ENCODE results near the gene SELENOM. TPM values are rescaled to one million over a fixed set of nuclear protein-coding genes. Genes with fewer than 3 reads are reported as not detected.

SELENOM gene
- total and polyA plus RNA-seq, 7 experiments from 2014 or later: 9.1 to 175 (median 69.9) TPM

DNA sequence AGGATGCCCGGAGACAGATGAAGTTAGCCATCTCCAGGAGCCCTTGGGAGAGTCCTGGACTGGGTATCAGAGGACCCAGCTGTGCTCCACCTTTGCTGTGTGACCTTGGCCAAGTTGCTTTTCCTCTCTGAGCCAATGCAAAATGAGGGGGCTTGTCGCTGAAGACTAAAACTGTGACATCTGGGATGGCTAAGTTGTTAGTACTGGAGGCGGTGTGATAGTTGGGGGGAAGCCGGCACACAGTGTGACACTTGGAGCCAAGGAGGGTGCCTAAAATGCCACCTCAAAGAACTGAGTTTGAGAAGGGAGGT is 15.9 kb upstream of the SELENOM start:
- intact Hi-C loops (cut with micrococcal nuclease): no loop called here
- Histone ChIP-seq H3K4me3 (ENCODE audit: low read length) (no peak overlapping the region), H3K36me3 (ENCODE audit: control insufficient read depth in 2 of 3, insufficient read depth in 3 of 3, low read length in 3 of 3) (no peaks in the 10 kb centered on the region), H3K27ac (ENCODE audit: low read depth, low read length) (no peak overlapping the region), H3K27me3 (ENCODE audit: control insufficient read depth in 2 of 2, insufficient read depth in 2 of 2, low read length in 2 of 2) (no peaks in the 10 kb centered on the region), H3K9me3 (ENCODE audit: control insufficient read depth in 2 of 3, low read length in 3 of 3) (no peaks in the 10 kb centered on the region), H3K4me1 (ENCODE audit: control insufficient read depth in 2 of 2, insufficient read depth in 2 of 2, low read length in 2 of 2) (no peaks in the 10 kb centered on the region)
- H3K36me3 Mint-ChIP-seq: no peaks in the 10 kb centered on the region
- peaks cover 0 to 4% (median 0%) of the 10 kb centered on the region in 7 donors for H3K4me1 Mint-ChIP-seq
- no peak overlapping the region for H3K27ac Mint-ChIP-seq
- no peak overlapping the region for H3K4me3 Mint-ChIP-seq
- no peak for DNase-seq
- no peak for ATAC-seq
- ChIA-PET CTCF (no interaction called here), POLR2A (no interaction called here)
- H3K9me3 Mint-ChIP-seq: peaks cover 0 to 1% (median 0%) of the 10 kb centered on the region in 11 donors
- H3K27me3 Mint-ChIP-seq: peaks cover 0 to 5% (median 0%) of the 10 kb centered on the region in 5 donors

DNA sequence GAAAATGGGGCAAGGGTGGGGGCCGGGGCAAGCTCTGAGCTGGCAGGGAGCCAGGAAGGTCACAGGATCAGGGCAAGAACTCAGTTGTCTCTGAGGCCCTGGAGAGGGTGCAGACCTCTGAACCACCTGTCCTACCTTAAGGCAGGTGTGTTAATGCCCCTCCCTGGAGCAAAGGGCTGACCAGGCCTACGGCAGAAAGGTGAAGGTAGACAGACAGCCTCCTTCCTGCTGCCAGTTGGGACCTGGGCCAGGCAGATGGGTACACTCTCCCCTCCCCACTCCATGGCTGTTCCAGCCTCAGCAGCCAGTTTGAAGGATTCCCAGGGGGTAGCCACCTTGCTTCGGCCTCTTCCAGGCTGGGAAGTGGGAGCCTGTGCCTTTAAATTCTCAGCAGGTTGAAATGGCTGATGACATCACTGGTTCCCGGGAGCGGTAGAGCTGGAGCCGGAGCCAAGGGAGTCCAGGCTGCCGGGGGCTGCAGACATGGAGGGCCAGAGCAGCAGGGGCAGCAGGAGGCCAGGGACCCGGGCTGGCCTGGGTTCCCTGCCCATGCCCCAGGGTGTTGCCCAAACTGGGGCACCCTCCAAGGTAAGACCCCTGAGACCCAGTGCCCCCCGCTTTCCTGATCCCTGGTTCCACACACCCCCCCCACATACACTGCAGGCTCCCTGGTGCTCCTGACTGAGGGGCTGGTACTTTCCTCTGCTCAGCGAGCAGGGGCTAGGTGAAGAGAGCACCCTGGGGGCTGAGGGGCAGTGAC is 15.3 kb upstream of the SELENOM start, which contains the start of gene INPP5J:
Gene INPP5J (plus strand): TSS at position 435 of the 760 bp plus-strand sequence. CDS start 49 bp downstream, at position 484.
- peaks cover 0 to 4% (median 0%) of the 10 kb centered on the region in 7 donors for H3K4me1 Mint-ChIP-seq
- Histone ChIP-seq H3K4me3 (ENCODE audit: low read length) (no peak within 1 kb of the TSS), H3K27me3 (ENCODE audit: control insufficient read depth in 2 of 2, insufficient read depth in 2 of 2, low read length in 2 of 2) (no peaks in the 10 kb centered on the region), H3K4me1 (ENCODE audit: control insufficient read depth in 2 of 2, insufficient read depth in 2 of 2, low read length in 2 of 2) (no peaks in the 10 kb centered on the region), H3K9me3 (ENCODE audit: control insufficient read depth in 2 of 3, low read length in 3 of 3) (no peaks in the 10 kb centered on the region), H3K36me3 (ENCODE audit: control insufficient read depth in 2 of 3, insufficient read depth in 3 of 3, low read length in 3 of 3) (no peaks in the 10 kb centered on the region), H3K27ac (ENCODE audit: low read depth, low read length) (no peak within 1 kb of the TSS)
- ATAC-seq (no peak), DNase-seq (no peak)
- ChIA-PET POLR2A (no interaction called here), CTCF (no interaction called here)
- H3K27me3 Mint-ChIP-seq: peaks cover 0 to under 1% (median 0%) of the 10 kb centered on the region in 5 donors
- H3K9me3 Mint-ChIP-seq: peaks cover 0 to 1% (median 0%) of the 10 kb centered on the region in 11 donors
- H3K4me3 Mint-ChIP-seq: no peak within 1 kb of the TSS
- intact Hi-C loops (cut with micrococcal nuclease): no loop called here
- H3K27ac Mint-ChIP-seq: peak within 1 kb of the TSS in 2 of 9 donors; percentile 10 to 59
- no peaks in the 10 kb centered on the region for H3K36me3 Mint-ChIP-seq

DNA sequence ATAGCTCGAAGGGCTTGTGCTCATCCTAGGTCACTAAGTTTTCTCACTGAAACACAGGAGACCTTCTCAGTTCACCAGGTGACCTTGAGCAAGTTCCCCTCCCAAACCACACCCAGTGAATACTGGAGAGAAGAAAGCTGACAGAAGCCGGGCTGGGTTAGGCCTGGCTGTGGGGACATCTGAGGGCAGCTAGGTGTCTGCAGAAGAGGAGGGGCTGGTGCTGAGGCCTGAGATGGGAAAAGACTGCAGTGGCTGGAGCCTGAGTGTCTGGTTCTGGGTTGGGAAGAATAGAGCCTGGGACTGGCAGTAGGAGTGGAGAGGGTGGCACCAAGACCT is 14.8 kb upstream of the SELENOM start:
- H3K27me3 ChIP-seq (ENCODE audit: control insufficient read depth in 2 of 2, insufficient read depth in 2 of 2, low read length in 2 of 2): no peaks in the 10 kb centered on the region
- DNase-seq (no peak), ATAC-seq (no peak)
- no peaks in the 10 kb centered on the region for H3K36me3 ChIP-seq (ENCODE audit: control insufficient read depth in 2 of 3, insufficient read depth in 3 of 3, low read length in 3 of 3)
- H3K4me3 Mint-ChIP-seq: no peak overlapping the region
- no peak overlapping the region for H3K27ac ChIP-seq (ENCODE audit: low read depth, low read length)
- no peaks in the 10 kb centered on the region for H3K9me3 ChIP-seq (ENCODE audit: control insufficient read depth in 2 of 3, low read length in 3 of 3)
- peaks cover 0 to 1% (median 0%) of the 10 kb centered on the region in 11 donors for H3K9me3 Mint-ChIP-seq
- POLR2A ChIA-PET: no interaction called here
- intact Hi-C loops (cut with micrococcal nuclease): no loop called here
- peaks cover 0 to 1% (median 0%) of the 10 kb centered on the region in 7 donors for H3K4me1 Mint-ChIP-seq
- no peaks in the 10 kb centered on the region for H3K27me3 Mint-ChIP-seq
- CTCF ChIA-PET: no interaction called here
- H3K36me3 Mint-ChIP-seq: no peaks in the 10 kb centered on the region
- no peaks in the 10 kb centered on the region for H3K4me1 ChIP-seq (ENCODE audit: control insufficient read depth in 2 of 2, insufficient read depth in 2 of 2, low read length in 2 of 2)
- H3K27ac Mint-ChIP-seq: peak overlapping the region in 2 of 9 donors; percentile 10 to 59
- H3K4me3 ChIP-seq (ENCODE audit: low read length): no peak overlapping the region

DNA sequence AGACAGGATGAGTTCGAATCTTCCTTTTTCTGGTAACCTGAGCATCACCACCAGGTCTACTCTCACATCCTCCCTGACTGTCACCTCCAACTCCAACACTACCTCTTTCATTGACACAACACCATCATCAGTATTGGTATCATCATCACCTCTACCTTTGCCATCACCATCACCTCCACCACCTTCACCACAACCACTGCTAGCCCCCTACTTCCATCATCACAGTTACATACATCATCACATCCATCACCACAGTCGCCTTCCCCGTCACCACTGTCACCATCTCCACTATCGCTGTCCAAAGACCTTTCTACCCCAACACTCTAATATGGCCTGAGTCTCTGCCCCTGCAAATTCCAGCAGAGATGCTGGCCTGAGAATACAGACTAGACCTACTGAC is 14.0 kb upstream of the SELENOM start:
- H3K4me1 Mint-ChIP-seq: no peaks in the 10 kb centered on the region
- no peaks in the 10 kb centered on the region for H3K4me1 ChIP-seq (ENCODE audit: control insufficient read depth in 2 of 2, insufficient read depth in 2 of 2, low read length in 2 of 2)
- no peaks in the 10 kb centered on the region for H3K27me3 ChIP-seq (ENCODE audit: control insufficient read depth in 2 of 2, insufficient read depth in 2 of 2, low read length in 2 of 2)
- H3K27ac Mint-ChIP-seq: peak overlapping the region in 1 of 9 donors; percentile 23
- H3K27me3 Mint-ChIP-seq: no peaks in the 10 kb centered on the region
- H3K9me3 ChIP-seq (ENCODE audit: control insufficient read depth in 2 of 3, low read length in 3 of 3): no peaks in the 10 kb centered on the region
- H3K36me3 ChIP-seq (ENCODE audit: control insufficient read depth in 2 of 3, insufficient read depth in 3 of 3, low read length in 3 of 3): no peaks in the 10 kb centered on the region
- H3K27ac ChIP-seq (ENCODE audit: low read depth, low read length): no peak overlapping the region
- no peaks in the 10 kb centered on the region for H3K36me3 Mint-ChIP-seq
- H3K9me3 Mint-ChIP-seq: peaks cover 0 to 1% (median 0%) of the 10 kb centered on the region in 11 donors
- DNase-seq: no peak
- H3K4me3 Mint-ChIP-seq: no peak overlapping the region
- POLR2A ChIA-PET: no interaction called here
- CTCF ChIA-PET: no interaction called here
- no peak for ATAC-seq
- H3K4me3 ChIP-seq (ENCODE audit: low read length): no peak overlapping the region
- intact Hi-C loops (cut with micrococcal nuclease): no loop called here

DNA sequence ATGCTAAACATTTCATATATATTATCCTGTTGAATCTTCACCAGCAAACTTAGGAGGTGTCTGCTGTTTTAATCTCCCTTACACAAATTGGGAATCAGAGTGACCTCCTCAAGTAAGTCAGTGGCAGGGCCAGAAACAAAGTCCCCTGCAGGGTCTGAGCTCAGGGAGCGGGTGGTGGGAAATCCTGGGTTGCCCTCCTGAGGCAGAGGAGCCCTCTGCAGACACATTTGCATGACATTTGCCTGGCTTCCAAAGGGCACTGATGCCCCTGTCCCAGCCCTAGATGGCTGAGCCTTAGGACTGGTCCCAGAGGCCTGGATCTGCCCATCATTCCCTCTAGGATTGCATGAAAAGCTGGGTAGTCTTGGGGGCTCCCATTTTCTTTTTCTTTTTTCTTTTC is 13.3 kb upstream of the SELENOM start:
- Histone ChIP-seq H3K27ac (ENCODE audit: low read depth, low read length) (no peak overlapping the region), H3K4me1 (ENCODE audit: control insufficient read depth in 2 of 2, insufficient read depth in 2 of 2, low read length in 2 of 2) (no peaks in the 10 kb centered on the region), H3K9me3 (ENCODE audit: control insufficient read depth in 2 of 3, low read length in 3 of 3) (no peaks in the 10 kb centered on the region), H3K27me3 (ENCODE audit: control insufficient read depth in 2 of 2, insufficient read depth in 2 of 2, low read length in 2 of 2) (no peaks in the 10 kb centered on the region), H3K36me3 (ENCODE audit: control insufficient read depth in 2 of 3, insufficient read depth in 3 of 3, low read length in 3 of 3) (no peaks in the 10 kb centered on the region), H3K4me3 (ENCODE audit: low read length) (no peak overlapping the region)
- Mint-ChIP-seq H3K4me3 (no peak overlapping the region), H3K27ac (no peak overlapping the region), H3K9me3 (peaks cover 0 to 1% (median 0%) of the 10 kb centered on the region in 11 donors), H3K27me3 (no peaks in the 10 kb centered on the region), H3K4me1 (no peaks in the 10 kb centered on the region), H3K36me3 (no peaks in the 10 kb centered on the region)
- DNase-seq (no peak), ATAC-seq (no peak)
- POLR2A ChIA-PET: no interaction called here
- intact Hi-C loops (cut with micrococcal nuclease): no loop called here
- CTCF ChIA-PET: no interaction called here

DNA sequence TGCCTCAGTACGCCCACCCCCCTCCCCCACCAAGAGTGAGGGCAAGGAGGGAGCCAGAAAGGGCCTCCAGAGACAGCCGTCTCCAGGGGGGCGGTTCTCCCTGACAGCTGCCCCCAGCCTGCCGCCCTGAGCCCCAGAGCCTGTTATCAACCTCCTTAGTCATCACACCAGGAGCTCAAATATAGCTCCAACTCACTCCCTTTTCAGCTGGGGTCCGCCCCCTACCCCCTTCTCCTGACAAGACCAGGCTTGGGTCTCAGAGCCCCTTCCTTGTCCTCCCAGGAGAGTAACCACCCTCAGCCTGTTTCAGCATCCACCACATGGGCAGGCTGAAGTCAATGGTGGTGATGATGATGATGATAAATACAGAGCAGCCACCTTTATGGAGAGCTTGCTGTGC is 12.9 kb upstream of the SELENOM start:
- H3K4me1 ChIP-seq (ENCODE audit: control insufficient read depth in 2 of 2, insufficient read depth in 2 of 2, low read length in 2 of 2): no peaks in the 10 kb centered on the region
- DNase-seq (no peak), ATAC-seq (no peak)
- H3K9me3 ChIP-seq (ENCODE audit: control insufficient read depth in 2 of 3, low read length in 3 of 3): no peaks in the 10 kb centered on the region
- Mint-ChIP-seq H3K9me3 (peaks cover 0 to 1% (median 0%) of the 10 kb centered on the region in 11 donors), H3K27ac (no peak overlapping the region), H3K27me3 (no peaks in the 10 kb centered on the region), H3K36me3 (no peaks in the 10 kb centered on the region), H3K4me1 (no peaks in the 10 kb centered on the region), H3K4me3 (no peak overlapping the region)
- no peaks in the 10 kb centered on the region for H3K27me3 ChIP-seq (ENCODE audit: control insufficient read depth in 2 of 2, insufficient read depth in 2 of 2, low read length in 2 of 2)
- H3K36me3 ChIP-seq (ENCODE audit: control insufficient read depth in 2 of 3, insufficient read depth in 3 of 3, low read length in 3 of 3): no peaks in the 10 kb centered on the region
- ChIA-PET CTCF (no interaction called here), POLR2A (no interaction called here)
- H3K4me3 ChIP-seq (ENCODE audit: low read length): no peak overlapping the region
- H3K27ac ChIP-seq (ENCODE audit: low read depth, low read length): no peak overlapping the region
- intact Hi-C loops (cut with micrococcal nuclease): no loop called here

DNA sequence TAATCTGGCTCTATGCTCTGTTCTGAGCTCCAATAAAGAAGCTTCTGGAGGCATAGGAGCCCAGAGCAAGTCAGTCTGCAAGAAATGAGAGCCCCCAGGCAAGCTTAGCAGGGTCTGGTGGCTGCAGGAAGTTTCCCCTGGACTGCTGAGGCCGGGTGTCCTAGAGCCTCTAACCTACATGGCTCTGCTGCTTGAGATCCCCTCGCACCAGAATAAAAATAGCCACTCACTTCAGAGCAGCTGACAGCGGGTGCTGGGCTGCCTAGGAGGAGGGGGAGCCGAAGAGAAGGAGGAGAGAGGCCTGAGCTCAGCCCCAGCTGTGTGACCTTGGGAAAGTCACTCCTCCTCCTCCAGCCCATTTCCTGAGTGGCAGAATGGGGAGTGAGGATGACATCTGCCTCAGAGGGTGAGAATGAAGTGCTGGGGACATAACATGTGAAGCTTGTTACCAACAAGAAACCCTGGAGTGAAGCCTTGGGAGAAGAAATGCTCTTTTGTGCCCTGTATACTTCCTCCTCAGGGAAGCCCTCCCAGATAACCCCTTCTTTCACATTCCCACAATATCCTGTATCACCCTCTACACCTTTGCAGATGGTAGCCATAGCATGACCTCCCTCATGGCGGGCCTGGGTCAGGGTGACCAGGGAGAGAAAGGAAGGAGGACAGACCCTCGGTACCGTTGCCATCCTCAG is 11.8 kb upstream of the SELENOM start:
- no peaks in the 10 kb centered on the region for H3K27me3 Mint-ChIP-seq
- no peak overlapping the region for H3K4me3 Mint-ChIP-seq
- H3K9me3 Mint-ChIP-seq: peaks cover 0 to 1% (median 0%) of the 10 kb centered on the region in 11 donors
- ChIA-PET CTCF (interaction anchor here (0.5 kb wide), 1 partner anchor 199 kb away, joined by 3 read pairs; no protein-coding TSS in a partner anchor), POLR2A (no interaction called here)
- H3K27ac Mint-ChIP-seq: no peak overlapping the region
- no peak for DNase-seq
- no peak for ATAC-seq
- H3K4me3 ChIP-seq (ENCODE audit: low read length): no peak overlapping the region
- H3K36me3 ChIP-seq (ENCODE audit: control insufficient read depth in 2 of 3, insufficient read depth in 3 of 3, low read length in 3 of 3): no peaks in the 10 kb centered on the region
- no peaks in the 10 kb centered on the region for H3K9me3 ChIP-seq (ENCODE audit: control insufficient read depth in 2 of 3, low read length in 3 of 3)
- H3K36me3 Mint-ChIP-seq: no peaks in the 10 kb centered on the region
- no peaks in the 10 kb centered on the region for H3K4me1 ChIP-seq (ENCODE audit: control insufficient read depth in 2 of 2, insufficient read depth in 2 of 2, low read length in 2 of 2)
- no peaks in the 10 kb centered on the region for H3K27me3 ChIP-seq (ENCODE audit: control insufficient read depth in 2 of 2, insufficient read depth in 2 of 2, low read length in 2 of 2)
- no peak overlapping the region for H3K27ac ChIP-seq (ENCODE audit: low read depth, low read length)
- no peaks in the 10 kb centered on the region for H3K4me1 Mint-ChIP-seq
- intact Hi-C loops (cut with micrococcal nuclease): no loop called here

Measured in naive thymus-derived CD4-positive, alpha-beta T cell (primary cell).